K562 (cell line): Measurements from ENCODE around the gene DNALI1. TPM values are rescaled to one million over a fixed set of nuclear protein-coding genes. Genes with fewer than 3 reads are reported as not detected.
A peak's percentile ranks its signal among the peaks of the same experiment; 100 is the strongest.

Source experiments
- ARID1B ChIP-seq: fragments of 450-650 bp; IDR thresholded peaks from 2 replicates; pipeline ENCODE4 v1.6.1; 2016; ENCODE audit warnings: antibody characterized with exemption, mild to moderate bottlenecking, inconsistent platforms
- CBFA2T2 ChIP-seq: fragments of 450-650 bp; conservative IDR thresholded peaks from 2 replicates; pipeline ENCODE4 v1.6.1; 2017; ENCODE audit warnings: mild to moderate bottlenecking
- CTBP1 ChIP-seq: fragments of 450-650 bp; IDR thresholded peaks from 2 replicates; pipeline ENCODE4 v1.6.1; 2016; ENCODE audit warnings: borderline replicate concordance
- CXXC5 ChIP-seq: fragments of 250-450 bp; sonication (Bioruptor Pico); IDR thresholded peaks from 2 replicates; pipeline ENCODE4 v1.8.0; 2022; ENCODE audit warnings: inconsistent platforms, mild to moderate bottlenecking, moderate library complexity
- KDM5B ChIP-seq: fragments of 200-600 bp; sonication (generic); IDR thresholded peaks from 2 replicates; pipeline ENCODE4 v1.6.1; 2012; ENCODE audit warnings: low read depth, mild to moderate bottlenecking, moderate library complexity, low read length, control low read depth, inconsistent platforms; ENCODE audit not compliant: insufficient replicate concordance
- MAZ ChIP-seq, 2 experiments: fragments of 450-650 bp in 1 of 2; sonication (generic) in 1 of 2; formaldehyde crosslinking; IDR thresholded peaks in 1 of 2; conservative IDR thresholded peaks in 1 of 2; 2 replicates each; pipeline versions ENCODE4 v1.4.0 to v1.5.0; 2020; ENCODE audit warnings: mild to moderate bottlenecking in 1 of 2, missing genetic modification reagents in 1 of 2
- PHF8 ChIP-seq: fragments of 200-600 bp; sonication (generic); IDR thresholded peaks from 2 replicates; pipeline ENCODE4 v1.6.1; 2012; ENCODE audit warnings: mixed run types, mild to moderate bottlenecking, inconsistent platforms, low read length, moderate library complexity, borderline replicate concordance
- SPI1 ChIP-seq: IDR thresholded peaks from 2 replicates; pipeline ENCODE4 v1.6.1; 2011; ENCODE audit warnings: low read depth, low read length, control low read depth, borderline replicate concordance
- TCF3 ChIP-seq: sonication (generic); formaldehyde crosslinking; IDR thresholded peaks from 2 replicates; pipeline ENCODE4 v1.4.0; 2020; ENCODE audit warnings: mild to moderate bottlenecking, missing genetic modification reagents
- ZFX ChIP-seq: sonication (generic); formaldehyde crosslinking; IDR thresholded peaks from 2 replicates; pipeline ENCODE4 v1.8.0; 2022; ENCODE audit warnings: mild to moderate bottlenecking, missing genetic modification reagents, moderate library complexity
- ZNF197 ChIP-seq: fragments of 200-800 bp; sonication (Bioruptor generic); IDR thresholded peaks from 2 replicates; pipeline ENCODE4 v1.6.1; 2016; ENCODE audit warnings: low read depth, missing genetic modification characterization, missing compliant biosample characterization
- ZNF263 ChIP-seq: sonication (generic); formaldehyde crosslinking; IDR thresholded peaks from 2 replicates; pipeline ENCODE4 v1.8.0; 2022; ENCODE audit warnings: mild to moderate bottlenecking, missing genetic modification reagents, borderline replicate concordance
- ZNF41 ChIP-seq: fragments of 250-450 bp; sonication (Bioruptor Pico); conservative IDR thresholded peaks from 2 replicates; pipeline ENCODE4 v1.4.0; 2020; ENCODE audit warnings: mild to moderate bottlenecking
- polyA plus RNA-seq, 8 experiments: library from polyadenylated mRNA; depleted of rRNA in 4 of 8; stranded (reverse) in 5 of 8; unstranded in 3 of 8; fragments of >200 nt; fragmentation: Nextera tagmentation in 2 of 8; fragmentation: Illumina TruSeq in 1 of 8; extraction: Ambion mirVana in 2 of 8; extraction: Trizol in 1 of 8; gene quantifications; 2 replicates each; pipeline versions ENCODE4 v1.2.1 to v1.2.3, GENCODE V29; 2011 to 2014; ENCODE audit warnings: inconsistent platforms in 1 of 8, missing spikeins in 1 of 8
- total RNA-seq, 7 experiments: library from RNA; depleted of rRNA in 6 of 7; stranded (reverse); fragments of >200 nt in 6 of 7; fragmentation: Illumina TruSeq in 2 of 7; extraction: Trizol in 2 of 7; gene quantifications; 2 replicates each; pipeline versions ENCODE4 v1.2.1 to v1.2.3, GENCODE V29; 2011 to 2021; ENCODE audit warnings: low replicate concordance in 1 of 7
- TF ChIP-seq, protein P1 (sequence below): IDR thresholded peaks from 2 replicates; pipeline ENCODE4 v1.6.1; 2014; ENCODE audit warnings: antibody characterized with exemption
- TF ChIP-seq, protein P2 (sequence below): sonication (generic); formaldehyde crosslinking; IDR thresholded peaks from 2 replicates; pipeline ENCODE4 v1.5.0; 2020; ENCODE audit warnings: missing genetic modification reagents
- TF ChIP-seq, protein P3 (sequence below): sonication (generic); formaldehyde crosslinking; IDR thresholded peaks from 2 replicates; pipeline ENCODE4 v1.9.0; 2022; ENCODE audit warnings: mild to moderate bottlenecking, missing genetic modification reagents
- TF ChIP-seq, protein P4 (sequence below): fragments of 200-800 bp; sonication (Bioruptor generic); IDR thresholded peaks from 2 replicates; pipeline ENCODE4 v1.6.1; 2017; ENCODE audit warnings: missing genetic modification characterization, missing compliant biosample characterization

The DNALI1 gene
- total and polyA plus RNA-seq, 9 of the 15 experiments (the other 6 are each of a cell fraction or from before 2014, with no cell fraction given), result 0.87 to 5.6 (median 1.2) TPM

DNA sequence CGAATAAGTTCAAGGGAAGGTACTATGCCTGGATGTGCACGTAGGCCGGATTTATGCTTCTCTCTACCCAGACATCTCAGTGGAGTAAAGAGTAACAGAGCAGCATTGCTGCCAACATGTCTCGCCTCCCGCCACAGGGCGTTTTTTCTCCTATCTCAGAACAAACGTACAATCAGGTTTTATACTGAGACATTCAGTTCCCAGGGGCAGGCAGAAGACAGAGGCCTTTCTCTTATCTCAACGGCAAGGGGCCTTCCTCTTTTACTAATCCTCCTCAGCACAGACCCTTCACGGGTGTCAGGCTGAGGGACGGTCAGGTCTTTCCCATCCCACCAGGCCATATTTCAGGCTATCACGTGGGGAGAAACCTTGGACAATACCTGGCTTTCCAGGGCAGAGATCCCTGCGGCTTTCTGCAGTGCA, 3.2 kb downstream of the DNALI1 start (continued):
- TF ChIP-seq CTBP1 (0 out of 2 replicates have a peak, but pooled peaks have one; percentile 21), CXXC5 (CRISPR knock-in tag) (peak; percentile 36; the same call in 1 of the 2 replicates), KDM5B (peak; percentile 44), ZNF41 (CRISPR knock-in tag) (peak; percentile 40; the same call in 1 of the 2 replicates), ZFX (CRISPR knock-in tag) (peak; percentile 71), CBFA2T2 (peak; percentile 47), ZNF263 (CRISPR knock-in tag) (0 out of 2 replicates have a peak, but pooled peaks have one; percentile 37), PHF8 (peak; percentile 25; the same call in 1 of the 2 replicates), MAZ (CRISPR knock-in tag; conservative IDR thresholded peaks at IDR 0.05 in 1 of 2, IDR thresholded peaks at IDR 0.05 in 1 of 2) (0 out of 4 replicates have a peak, but pooled peaks of 1 of the 2 experiments have one; percentile 31), ARID1B (peak; percentile 58), SPI1 (peak; percentile 96), ZNF197 (CRISPR knock-in tag) (0 out of 2 replicates have a peak, but pooled peaks have one; percentile 23), TCF3 (CRISPR knock-in tag) (peak; percentile 63; the same call in 1 of the 2 replicates)
- TF ChIP-seq, protein P1, sequence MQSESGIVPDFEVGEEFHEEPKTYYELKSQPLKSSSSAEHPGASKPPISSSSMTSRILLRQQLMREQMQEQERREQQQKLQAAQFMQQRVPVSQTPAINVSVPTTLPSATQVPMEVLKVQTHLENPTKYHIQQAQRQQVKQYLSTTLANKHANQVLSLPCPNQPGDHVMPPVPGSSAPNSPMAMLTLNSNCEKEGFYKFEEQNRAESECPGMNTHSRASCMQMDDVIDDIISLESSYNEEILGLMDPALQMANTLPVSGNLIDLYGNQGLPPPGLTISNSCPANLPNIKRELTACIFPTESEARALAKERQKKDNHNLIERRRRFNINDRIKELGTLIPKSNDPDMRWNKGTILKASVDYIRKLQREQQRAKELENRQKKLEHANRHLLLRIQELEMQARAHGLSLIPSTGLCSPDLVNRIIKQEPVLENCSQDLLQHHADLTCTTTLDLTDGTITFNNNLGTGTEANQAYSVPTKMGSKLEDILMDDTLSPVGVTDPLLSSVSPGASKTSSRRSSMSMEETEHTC, result 0 out of 2 replicates have a peak, but pooled peaks have one; percentile 20
- TF ChIP-seq, protein P2, sequence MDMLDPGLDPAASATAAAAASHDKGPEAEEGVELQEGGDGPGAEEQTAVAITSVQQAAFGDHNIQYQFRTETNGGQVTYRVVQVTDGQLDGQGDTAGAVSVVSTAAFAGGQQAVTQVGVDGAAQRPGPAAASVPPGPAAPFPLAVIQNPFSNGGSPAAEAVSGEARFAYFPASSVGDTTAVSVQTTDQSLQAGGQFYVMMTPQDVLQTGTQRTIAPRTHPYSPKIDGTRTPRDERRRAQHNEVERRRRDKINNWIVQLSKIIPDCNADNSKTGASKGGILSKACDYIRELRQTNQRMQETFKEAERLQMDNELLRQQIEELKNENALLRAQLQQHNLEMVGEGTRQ, result 0 out of 2 replicates have a peak, but pooled peaks have one; percentile 11
- TF ChIP-seq, protein P3, sequence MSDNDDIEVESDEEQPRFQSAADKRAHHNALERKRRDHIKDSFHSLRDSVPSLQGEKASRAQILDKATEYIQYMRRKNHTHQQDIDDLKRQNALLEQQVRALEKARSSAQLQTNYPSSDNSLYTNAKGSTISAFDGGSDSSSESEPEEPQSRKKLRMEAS, result peak; percentile 50; the same call in 1 of the 2 replicates
- TF ChIP-seq, protein P4, sequence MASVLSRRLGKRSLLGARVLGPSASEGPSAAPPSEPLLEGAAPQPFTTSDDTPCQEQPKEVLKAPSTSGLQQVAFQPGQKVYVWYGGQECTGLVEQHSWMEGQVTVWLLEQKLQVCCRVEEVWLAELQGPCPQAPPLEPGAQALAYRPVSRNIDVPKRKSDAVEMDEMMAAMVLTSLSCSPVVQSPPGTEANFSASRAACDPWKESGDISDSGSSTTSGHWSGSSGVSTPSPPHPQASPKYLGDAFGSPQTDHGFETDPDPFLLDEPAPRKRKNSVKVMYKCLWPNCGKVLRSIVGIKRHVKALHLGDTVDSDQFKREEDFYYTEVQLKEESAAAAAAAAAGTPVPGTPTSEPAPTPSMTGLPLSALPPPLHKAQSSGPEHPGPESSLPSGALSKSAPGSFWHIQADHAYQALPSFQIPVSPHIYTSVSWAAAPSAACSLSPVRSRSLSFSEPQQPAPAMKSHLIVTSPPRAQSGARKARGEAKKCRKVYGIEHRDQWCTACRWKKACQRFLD (CRISPR knock-in tag), result peak; percentile 61; the same call in 1 of the 2 replicates
